HG02642 (cell line): ENCODE data around the gene NFKBIE.

Source experiments
- ATAC-seq: cut with Tn5 transposase; IDR thresholded peaks from one replicate; pipeline ENCODE4 v1.9.1; 2021; ENCODE audit warnings: mild to moderate bottlenecking; ENCODE audit not compliant: unreplicated experiment, poor library complexity

The NFKBIE gene

GRCh38 chr6:44275271-44275748 lies 10.0 kb upstream of the NFKBIE start:
- no peak for ATAC-seq

- ATAC-seq: no peak
These were observed 8.3 kb upstream of the NFKBIE start for GRCh38 chr6:44273617-44274016.

- no peak for ATAC-seq
These were observed 7.7 kb upstream of the NFKBIE start for GRCh38 chr6:44272999-44273566.

GRCh38 chr6:44272529-44272928 lies 7.2 kb upstream of the NFKBIE start:
- ATAC-seq: no peak

- no peak for ATAC-seq
These were observed 6.6 kb upstream of the NFKBIE start for GRCh38 chr6:44271914-44272313.

- ATAC-seq: no peak
These were observed 6.0 kb upstream of the NFKBIE start for GRCh38 chr6:44271406-44271723.

GRCh38 chr6:44270526-44271405 lies 5.4 kb upstream of the NFKBIE start:
- no peak for ATAC-seq

GRCh38 chr6:44269921-44270525 lies 4.7 kb upstream of the NFKBIE start, which contains the start of gene TMEM151B:
TSS of gene TMEM151B (plus strand) at chr6:44270450. CDS start at chr6:44270743, 293 bp downstream.
- ATAC-seq: no peak

GRCh38 chr6:44269178-44269920 lies 4.0 kb upstream of the NFKBIE start:
- no peak for ATAC-seq

GRCh38 chr6:44268095-44268628 lies 2.8 kb upstream of the NFKBIE start:
- ATAC-seq: no peak

GRCh38 chr6:44267252-44267651 lies 1.9 kb upstream of the NFKBIE start:
- no peak for ATAC-seq

- peak; percentile 25 for ATAC-seq
These were observed 996 bp upstream of the NFKBIE start for GRCh38 chr6:44266347-44266746.

GRCh38 chr6:44265722-44266233 lies 427 bp upstream of the NFKBIE start:
- no peak for ATAC-seq

- peak; percentile 28 for ATAC-seq
These were observed 971 bp downstream of the NFKBIE start for GRCh38 chr6:44264154-44265006.

- ATAC-seq: no peak
These were observed 1.8 kb downstream of the NFKBIE start for GRCh38 chr6:44263354-44264100.

- no peak for ATAC-seq
These were observed 2.6 kb downstream of the NFKBIE start for GRCh38 chr6:44262467-44263353.

GRCh38 chr6:44261581-44261980 lies 3.8 kb downstream of the NFKBIE start:
- no peak for ATAC-seq
